Ishikawa (cell line): ENCODE measurements around the gene RBM43.
A peak's percentile ranks its signal among the peaks of the same experiment; 100 is the strongest.

Experiments
- CEBPB ChIP-seq: IDR thresholded peaks from 2 replicates; pipeline ENCODE4 v1.6.1; 2012
- CREB1 ChIP-seq: IDR thresholded peaks from 2 replicates; pipeline ENCODE4 v1.6.1; 2012; ENCODE audit warnings: low read depth
- EGR1 ChIP-seq: IDR thresholded peaks from 2 replicates; pipeline ENCODE4 v1.6.1; 2012
- EP300 ChIP-seq: IDR thresholded peaks from 2 replicates; pipeline ENCODE4 v1.6.1; 2012; ENCODE audit warnings: borderline replicate concordance
- FOXM1 ChIP-seq: IDR thresholded peaks from 2 replicates; pipeline ENCODE4 v1.6.1; 2012; ENCODE audit warnings: low read depth, borderline replicate concordance
- NFIC ChIP-seq: IDR thresholded peaks from 2 replicates; pipeline ENCODE4 v1.6.1; 2012
- RAD21 ChIP-seq: IDR thresholded peaks from 2 replicates; pipeline ENCODE4 v1.6.1; 2012; ENCODE audit warnings: low read depth
- TAF1 ChIP-seq: IDR thresholded peaks from 2 replicates; pipeline ENCODE4 v1.6.1; 2012; ENCODE audit warnings: low read depth, mild to moderate bottlenecking
- TCF12 ChIP-seq: IDR thresholded peaks from 2 replicates; pipeline ENCODE4 v1.6.1; 2012; ENCODE audit warnings: low read depth
- TEAD4 ChIP-seq: IDR thresholded peaks from 2 replicates; pipeline ENCODE4 v1.6.1; 2012
- YY1 ChIP-seq: IDR thresholded peaks from 2 replicates; pipeline ENCODE4 v1.6.1; 2012; ENCODE audit warnings: low read depth
- ZBTB7A ChIP-seq: IDR thresholded peaks from 2 replicates; pipeline ENCODE4 v1.6.1; 2012; ENCODE audit warnings: low read depth
- TF ChIP-seq, protein P1 (sequence below): IDR thresholded peaks from 2 replicates; pipeline ENCODE4 v1.6.1; 2012; ENCODE audit warnings: low read depth, mild to moderate bottlenecking
- TF ChIP-seq, protein P2 (sequence below): IDR thresholded peaks from 2 replicates; pipeline ENCODE4 v1.6.1; 2012
- TF ChIP-seq, protein P3 (sequence below): IDR thresholded peaks from 2 replicates; pipeline ENCODE4 v1.6.1; 2012

Gene RBM43

DNA sequence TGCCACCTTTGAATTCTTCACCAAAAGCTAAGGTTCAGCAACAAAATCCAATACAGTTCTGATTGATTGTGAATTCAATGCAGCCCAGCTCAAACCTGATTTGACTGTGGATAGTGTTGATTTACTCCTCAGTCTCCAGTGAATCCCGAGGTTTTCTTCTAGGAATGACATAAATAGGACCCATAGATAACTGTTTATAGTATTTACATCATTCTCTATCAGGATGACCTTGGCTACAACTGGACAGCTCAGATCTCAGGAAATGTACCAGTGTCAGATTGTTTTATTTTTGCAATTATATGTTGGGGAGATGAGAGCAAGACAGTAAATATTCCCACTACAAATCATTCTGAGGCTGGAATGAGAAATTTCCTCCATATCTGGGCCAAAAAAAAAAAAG is 21.2 kb downstream of the RBM43 start:
- TF ChIP-seq, protein P1, sequence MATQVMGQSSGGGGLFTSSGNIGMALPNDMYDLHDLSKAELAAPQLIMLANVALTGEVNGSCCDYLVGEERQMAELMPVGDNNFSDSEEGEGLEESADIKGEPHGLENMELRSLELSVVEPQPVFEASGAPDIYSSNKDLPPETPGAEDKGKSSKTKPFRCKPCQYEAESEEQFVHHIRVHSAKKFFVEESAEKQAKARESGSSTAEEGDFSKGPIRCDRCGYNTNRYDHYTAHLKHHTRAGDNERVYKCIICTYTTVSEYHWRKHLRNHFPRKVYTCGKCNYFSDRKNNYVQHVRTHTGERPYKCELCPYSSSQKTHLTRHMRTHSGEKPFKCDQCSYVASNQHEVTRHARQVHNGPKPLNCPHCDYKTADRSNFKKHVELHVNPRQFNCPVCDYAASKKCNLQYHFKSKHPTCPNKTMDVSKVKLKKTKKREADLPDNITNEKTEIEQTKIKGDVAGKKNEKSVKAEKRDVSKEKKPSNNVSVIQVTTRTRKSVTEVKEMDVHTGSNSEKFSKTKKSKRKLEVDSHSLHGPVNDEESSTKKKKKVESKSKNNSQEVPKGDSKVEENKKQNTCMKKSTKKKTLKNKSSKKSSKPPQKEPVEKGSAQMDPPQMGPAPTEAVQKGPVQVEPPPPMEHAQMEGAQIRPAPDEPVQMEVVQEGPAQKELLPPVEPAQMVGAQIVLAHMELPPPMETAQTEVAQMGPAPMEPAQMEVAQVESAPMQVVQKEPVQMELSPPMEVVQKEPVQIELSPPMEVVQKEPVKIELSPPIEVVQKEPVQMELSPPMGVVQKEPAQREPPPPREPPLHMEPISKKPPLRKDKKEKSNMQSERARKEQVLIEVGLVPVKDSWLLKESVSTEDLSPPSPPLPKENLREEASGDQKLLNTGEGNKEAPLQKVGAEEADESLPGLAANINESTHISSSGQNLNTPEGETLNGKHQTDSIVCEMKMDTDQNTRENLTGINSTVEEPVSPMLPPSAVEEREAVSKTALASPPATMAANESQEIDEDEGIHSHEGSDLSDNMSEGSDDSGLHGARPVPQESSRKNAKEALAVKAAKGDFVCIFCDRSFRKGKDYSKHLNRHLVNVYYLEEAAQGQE = no peak
- TF ChIP-seq, protein P2, sequence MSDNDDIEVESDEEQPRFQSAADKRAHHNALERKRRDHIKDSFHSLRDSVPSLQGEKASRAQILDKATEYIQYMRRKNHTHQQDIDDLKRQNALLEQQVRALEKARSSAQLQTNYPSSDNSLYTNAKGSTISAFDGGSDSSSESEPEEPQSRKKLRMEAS = no peak
- TF ChIP-seq EP300 = no peak
- no peak for TF ChIP-seq CREB1
- TF ChIP-seq TAF1 = no peak

DNA sequence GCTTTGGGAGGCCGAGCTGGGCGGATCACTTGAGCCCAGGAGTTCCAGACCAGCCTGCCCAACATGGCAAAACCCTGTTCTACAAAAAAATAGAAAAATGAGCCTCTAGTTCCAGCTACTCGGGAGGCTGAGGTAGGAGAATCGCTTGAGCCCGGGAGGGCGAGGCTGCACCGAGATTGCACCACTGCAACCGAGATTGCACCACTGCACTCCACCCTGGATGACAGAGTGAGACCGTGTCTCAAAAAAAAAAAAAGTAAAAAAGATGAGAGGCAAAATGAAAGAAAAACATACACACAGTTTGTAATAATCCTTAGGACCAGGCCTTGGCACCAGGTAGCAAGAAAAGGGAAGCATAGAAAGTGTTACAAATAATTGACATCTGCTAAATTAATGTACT is 22.0 kb downstream of the RBM43 start:
- no peak for TF ChIP-seq EGR1
- no peak for TF ChIP-seq EP300
- TF ChIP-seq, protein P3, sequence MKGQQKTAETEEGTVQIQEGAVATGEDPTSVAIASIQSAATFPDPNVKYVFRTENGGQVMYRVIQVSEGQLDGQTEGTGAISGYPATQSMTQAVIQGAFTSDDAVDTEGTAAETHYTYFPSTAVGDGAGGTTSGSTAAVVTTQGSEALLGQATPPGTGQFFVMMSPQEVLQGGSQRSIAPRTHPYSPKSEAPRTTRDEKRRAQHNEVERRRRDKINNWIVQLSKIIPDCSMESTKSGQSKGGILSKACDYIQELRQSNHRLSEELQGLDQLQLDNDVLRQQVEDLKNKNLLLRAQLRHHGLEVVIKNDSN = no peak
- no peak for TF ChIP-seq CEBPB
- no peak for TF ChIP-seq FOXM1
- no peak for TF ChIP-seq CREB1
- TF ChIP-seq TAF1 = no peak
- TF ChIP-seq RAD21 = no peak
- TF ChIP-seq, protein P1 = no peak
- TF ChIP-seq TEAD4 = no peak
- TF ChIP-seq YY1 = no peak
- TF ChIP-seq ZBTB7A = no peak
- no peak for TF ChIP-seq TCF12
- TF ChIP-seq NFIC = no peak
- TF ChIP-seq, protein P2 = no peak

DNA sequence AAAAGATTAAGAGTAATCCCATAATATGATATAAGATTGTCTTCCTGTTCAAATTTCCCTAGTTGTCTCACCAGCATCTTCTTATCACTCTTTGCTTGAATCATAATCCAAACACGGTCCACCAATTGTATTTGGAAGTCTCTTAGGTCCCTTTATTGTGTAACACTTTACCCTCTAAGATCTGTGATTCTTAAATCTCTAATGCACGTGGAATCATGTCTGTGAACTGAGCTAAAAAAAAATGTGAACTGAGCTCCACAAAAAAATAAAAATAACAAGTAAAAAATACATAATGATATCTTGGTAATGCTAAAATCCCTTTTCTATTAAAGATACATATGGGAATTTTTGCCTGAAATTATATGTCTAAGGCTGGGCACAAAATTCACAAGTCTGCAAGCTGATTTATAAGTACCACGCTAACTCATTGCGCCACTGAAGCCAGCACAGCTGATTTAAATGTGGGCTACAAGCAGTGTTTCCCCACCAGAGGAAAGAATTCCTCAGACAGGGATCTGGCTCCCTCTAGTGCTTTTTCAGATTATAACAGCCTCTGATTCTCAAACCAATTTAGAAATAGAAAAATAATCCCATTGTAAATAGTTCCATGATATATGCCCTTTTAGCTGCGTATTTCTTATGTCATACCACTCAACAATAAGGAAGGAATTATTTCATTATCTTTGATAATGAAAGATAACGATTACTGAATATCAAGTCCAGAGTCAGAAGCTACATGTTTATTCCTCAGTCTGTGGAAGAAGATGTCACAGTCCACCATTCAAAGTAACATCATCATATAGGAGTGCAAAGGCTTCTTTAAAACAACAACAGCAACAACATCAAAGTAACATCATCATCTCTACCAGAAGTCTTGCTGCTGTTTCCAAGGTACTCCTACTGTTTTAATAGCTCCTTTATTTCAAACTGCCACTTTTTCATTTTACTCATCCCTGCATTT is 22.9 kb downstream of the RBM43 start:
- no peak for TF ChIP-seq YY1
- TF ChIP-seq RAD21 = peak; percentile 91

DNA sequence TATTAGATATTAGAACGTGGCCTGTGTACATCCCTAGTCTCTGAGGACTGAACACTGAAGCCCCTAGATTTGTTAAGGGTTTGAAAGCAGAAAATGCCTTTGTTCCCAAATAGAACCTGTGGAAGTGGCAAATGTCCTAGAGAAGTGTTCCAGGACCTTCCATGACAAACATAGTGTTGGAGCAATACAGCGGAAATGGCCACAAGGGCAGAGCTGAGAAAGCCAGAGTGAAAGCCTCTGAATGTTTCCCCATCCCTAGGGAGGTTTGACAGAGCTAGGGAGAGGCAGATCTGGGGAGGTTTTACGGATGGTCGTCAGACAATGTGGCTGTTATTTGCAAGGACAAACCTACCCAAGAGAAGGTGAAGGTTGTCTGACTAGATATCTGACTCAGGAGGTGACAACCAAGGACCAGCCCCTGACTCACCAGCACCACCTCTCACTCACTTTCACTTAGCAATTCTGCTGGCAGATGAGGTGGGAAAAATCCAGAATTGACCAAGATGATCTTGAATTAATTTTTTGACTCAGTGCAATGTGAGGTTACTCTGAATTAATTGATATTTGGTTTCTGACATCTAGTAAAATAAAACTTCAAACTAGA is 24.1 kb downstream of the RBM43 start:
- no peak for TF ChIP-seq YY1
- TF ChIP-seq TEAD4 = no peak
- TF ChIP-seq, protein P1 = no peak
- no peak for TF ChIP-seq NFIC
- no peak for TF ChIP-seq FOXM1
- no peak for TF ChIP-seq TAF1
- no peak for TF ChIP-seq RAD21

DNA sequence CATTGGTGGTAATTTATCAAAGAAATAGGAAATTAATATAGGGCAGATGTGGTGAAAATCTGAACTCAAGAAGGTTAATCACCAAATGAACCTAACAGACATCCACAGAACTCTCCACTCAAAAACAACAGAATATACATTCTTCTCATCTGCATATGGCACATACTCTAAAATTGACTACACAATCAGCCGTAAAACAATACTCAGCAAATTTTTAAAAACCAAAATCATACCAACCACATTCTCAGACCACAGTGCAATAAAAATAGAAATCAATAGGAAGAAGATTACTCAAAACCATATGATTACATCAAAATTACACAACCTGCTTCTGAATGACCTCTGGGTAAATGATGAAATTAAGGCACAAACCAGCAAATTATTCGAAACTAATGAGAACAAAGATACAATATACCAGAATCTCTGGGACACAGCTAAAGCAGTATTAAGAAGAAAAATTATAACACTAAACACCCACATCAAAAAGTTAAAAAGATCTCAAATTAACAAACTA is 31.0 kb downstream of the RBM43 start:
- TF ChIP-seq EP300 (no peak), CREB1 (no peak), YY1 (no peak), FOXM1 (no peak), RAD21 (no peak), EGR1 (no peak), ZBTB7A (no peak), CEBPB (no peak), NFIC (no peak)
- TF ChIP-seq, protein P1 = no peak
- TF ChIP-seq, protein P2 = no peak
- TF ChIP-seq, protein P3 = no peak
